ENCODE data around the gene LAG3.

Gene LAG3

DNA sequence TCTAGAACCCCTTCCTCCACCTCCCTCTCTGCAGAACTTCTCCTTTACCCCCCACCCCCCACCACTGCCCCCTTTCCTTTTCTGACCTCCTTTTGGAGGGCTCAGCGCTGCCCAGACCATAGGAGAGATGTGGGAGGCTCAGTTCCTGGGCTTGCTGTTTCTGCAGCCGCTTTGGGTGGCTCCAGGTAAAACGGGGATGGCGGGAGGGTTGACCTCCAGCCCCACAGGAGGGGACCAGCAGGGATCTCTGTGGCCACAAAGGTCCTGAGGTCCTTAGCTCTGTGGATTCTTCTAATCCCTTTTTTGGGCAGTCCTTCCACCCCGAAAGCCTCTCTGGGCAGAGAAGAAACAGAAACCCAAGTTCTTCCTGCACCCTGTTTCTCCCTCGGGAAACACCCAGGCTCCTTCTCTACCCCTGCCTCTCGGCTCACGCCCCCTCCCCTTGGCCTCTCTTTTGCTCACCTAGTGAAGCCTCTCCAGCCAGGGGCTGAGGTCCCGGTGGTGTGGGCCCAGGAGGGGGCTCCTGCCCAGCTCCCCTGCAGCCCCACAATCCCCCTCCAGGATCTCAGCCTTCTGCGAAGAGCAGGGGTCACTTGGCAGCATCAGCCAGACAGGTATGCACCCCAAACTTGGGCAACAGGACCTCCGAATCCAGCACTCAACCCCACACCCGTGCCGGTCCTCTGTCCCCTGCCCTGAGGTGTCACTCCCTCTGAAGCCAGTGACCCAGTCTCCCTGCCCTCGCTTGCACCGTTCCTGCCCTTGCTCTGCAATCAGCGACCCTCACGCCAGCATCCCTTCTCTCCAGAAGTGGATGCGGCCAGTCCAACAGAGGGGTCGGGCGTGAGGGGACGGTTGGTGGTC is 638 bp downstream of the LAG3 start:
- DNase-seq, result no peak

- DNase-seq, result no peak
Observed at GRCh38 chr12:6773590-6774351, 1.5 kb downstream of the LAG3 start.

DNA sequence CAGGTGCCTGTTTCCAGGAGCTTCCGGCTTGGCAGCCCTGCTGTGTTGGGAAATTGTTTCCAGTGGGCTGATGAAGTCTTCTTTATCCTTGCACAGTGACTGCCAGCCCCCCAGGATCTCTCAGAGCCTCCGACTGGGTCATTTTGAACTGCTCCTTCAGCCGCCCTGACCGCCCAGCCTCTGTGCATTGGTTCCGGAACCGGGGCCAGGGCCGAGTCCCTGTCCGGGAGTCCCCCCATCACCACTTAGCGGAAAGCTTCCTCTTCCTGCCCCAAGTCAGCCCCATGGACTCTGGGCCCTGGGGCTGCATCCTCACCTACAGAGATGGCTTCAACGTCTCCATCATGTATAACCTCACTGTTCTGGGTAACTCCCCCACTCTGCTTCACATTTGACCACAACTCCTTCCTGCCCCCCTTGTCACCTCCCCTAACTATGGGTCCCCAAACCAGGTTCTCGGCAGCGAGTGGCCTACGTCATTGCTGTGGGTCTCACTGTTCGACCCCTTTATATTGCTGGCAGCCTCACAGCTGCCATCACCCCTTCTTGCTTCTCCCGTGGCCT is 2.3 kb downstream of the LAG3 start:
- no peak for DNase-seq

- DNase-seq, result no peak
Observed at GRCh38 chr12:6775185-6776174, 3.2 kb downstream of the LAG3 start.

DNA sequence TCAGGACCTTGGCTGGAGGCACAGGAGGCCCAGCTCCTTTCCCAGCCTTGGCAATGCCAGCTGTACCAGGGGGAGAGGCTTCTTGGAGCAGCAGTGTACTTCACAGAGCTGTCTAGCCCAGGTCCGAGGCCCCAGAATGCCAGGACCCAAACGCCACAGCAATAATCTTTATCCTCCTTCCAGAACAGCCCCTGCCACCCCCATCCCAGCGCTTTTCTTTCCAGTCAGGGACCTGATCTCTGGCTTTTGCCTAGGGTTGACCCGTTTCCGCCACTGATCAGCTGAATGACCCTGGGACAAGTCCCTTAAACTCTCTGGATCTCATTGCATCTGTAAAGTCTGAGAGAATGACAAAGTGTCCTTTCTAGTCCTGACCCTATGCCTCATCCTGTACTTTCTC is 5.1 kb downstream of the LAG3 start:
- DNase-seq, result no peak

GRCh38 chr12:6778217-6778573 is 5.9 kb downstream of the LAG3 start:
- DNase-seq, result peak in 1 of 2 donors; percentile 32

GRCh38 chr12:6778574-6779550 is 6.5 kb downstream of the LAG3 start:
- peak; percentile 73 to 85 for DNase-seq

- DNase-seq, result peak in 1 of 2 donors; percentile 25
Observed at GRCh38 chr12:6779708-6780432, 7.5 kb downstream of the LAG3 start.

DNA sequence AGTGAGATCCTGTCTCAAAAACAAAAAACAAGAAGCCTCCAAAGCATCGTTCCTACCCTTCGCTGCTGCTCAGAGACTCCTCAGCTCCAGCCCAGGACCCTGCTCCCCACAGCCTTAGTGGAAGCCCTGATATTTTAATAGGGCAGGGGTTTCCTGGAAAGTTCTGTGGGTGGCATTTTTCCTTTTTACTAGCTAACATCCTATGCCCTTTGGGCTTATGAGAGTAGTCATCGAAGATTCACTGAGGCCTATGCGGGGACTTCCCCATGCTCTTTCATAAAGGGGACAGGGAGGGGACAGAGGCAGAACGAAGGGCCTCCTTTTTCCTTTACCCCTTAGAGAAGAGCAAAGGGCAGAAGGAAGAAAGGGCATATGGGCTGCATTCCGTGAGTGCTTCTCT is 8.3 kb downstream of the LAG3 start:
- no peak for DNase-seq

DNA sequence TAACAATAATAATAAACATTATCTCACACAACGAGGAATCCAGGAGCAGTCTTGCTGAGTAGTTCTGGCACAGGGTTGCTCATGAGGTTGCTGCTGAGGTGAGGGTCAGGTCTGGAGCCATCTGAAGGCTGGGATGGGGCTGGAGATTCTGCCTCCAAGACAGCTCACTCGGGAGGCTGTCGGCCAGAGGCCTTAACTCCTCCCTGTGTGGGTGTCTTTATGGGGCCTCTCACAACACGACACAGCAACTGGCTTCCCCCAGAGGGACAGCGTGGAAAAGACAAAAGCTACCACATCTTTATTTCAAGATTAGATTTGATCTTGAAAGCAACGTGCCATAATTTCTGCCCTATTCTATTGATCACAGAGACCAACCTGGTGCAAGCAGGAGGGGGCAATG is 9.8 kb downstream of the LAG3 start:
- DNase-seq, result no peak

- no peak for DNase-seq
Observed at GRCh38 chr12:6782850-6783566, 10.7 kb downstream of the LAG3 start.

DNA sequence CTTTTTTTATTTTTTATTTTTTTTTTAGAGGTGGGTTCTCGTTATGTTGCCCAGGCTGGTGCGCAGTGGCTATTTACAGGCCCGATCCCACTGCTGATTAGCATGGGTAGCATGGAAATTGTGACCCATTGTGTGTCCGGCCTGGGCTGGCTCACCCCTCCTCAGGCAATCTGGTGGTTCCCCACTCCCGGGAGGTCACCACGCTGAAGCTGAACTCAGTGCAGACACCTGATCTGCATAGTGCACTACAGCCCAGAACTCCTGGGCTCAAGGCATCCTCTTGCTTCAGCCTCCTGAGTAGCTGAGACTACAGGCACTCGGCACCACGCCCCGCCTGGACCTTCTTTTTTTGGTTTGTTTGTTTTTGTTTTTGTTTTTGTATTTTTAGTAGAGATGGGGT is 11.5 kb downstream of the LAG3 start:
- no peak for DNase-seq

GRCh38 chr12:6784296-6784695 is 12.0 kb downstream of the LAG3 start:
- no peak for DNase-seq

GRCh38 chr12:6784761-6785160 is 12.4 kb downstream of the LAG3 start:
- DNase-seq, result no peak

DNA sequence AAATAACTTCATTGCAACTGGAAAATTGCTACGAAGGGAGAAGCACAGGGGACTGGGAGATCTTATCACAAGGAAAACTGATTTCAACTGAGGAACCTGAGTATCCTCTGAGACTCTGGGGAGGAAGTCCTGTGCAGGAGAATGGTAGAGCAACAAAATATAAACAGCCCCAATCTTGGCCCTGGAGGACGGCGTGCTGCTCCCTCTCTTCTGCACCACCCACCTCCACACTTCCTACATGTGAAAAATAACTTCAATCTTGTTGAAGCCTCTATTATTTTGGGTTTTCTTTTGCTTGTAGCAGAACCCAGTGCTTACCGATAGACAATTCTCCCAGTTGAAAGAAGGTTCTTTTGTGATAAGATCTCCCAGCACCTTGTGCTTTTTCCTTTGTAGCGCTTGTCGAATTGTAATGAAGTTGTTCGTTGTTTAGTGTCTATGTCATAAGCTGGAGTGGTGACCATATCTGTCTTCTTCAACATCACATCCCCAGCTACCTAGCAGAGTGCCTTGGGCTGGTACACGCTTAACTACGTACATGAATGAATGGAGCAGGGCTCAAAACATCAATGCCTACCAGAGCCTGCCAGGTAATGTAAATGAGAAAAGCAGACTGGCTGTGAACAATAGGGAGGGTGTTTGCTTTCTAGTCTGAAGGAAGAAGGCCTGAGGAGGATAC is 14.2 kb downstream of the LAG3 start:
- DNase-seq, result no peak

DNA sequence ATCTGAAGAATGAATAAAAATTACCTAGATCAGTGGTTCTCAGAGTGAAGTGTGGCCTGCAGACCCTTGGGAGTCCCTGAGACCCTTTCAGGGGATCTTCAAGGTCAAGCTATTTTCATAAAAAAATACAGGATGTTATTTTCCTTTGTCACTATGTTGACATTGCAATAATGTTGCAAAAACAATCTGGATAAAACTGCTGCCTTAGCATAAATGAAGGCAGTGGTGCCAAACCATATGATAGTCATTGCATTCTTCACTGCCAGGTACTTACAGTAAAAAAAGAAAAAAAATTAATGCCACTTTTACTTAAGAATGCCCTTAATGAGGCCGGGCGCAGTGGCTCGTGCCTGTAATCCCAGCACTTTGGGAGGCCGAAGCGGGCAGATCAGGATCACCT is 15.0 kb downstream of the LAG3 start:
- no peak for DNase-seq

GRCh38 chr12:6788972-6789924 is 16.9 kb downstream of the LAG3 start, which contains the start of gene CD4:
Gene CD4, plus strand, starts transcription at chr12:6789528. Its CDS starts 10,611 bp downstream, at chr12:6800139.
- DNase-seq, result peak in 1 of 2 donors; percentile 80
